HG02981 (cell line): Measurements from ENCODE around the gene DNAJB6.
"Not testable (repeated sequence)": the region's sequence is repeated elsewhere in the genome, so short reads cannot be mapped to it uniquely, and the experiment has no call there.

Experiments used
- ATAC-seq: cut with Tn5 transposase; IDR thresholded peaks from one replicate; pipeline ENCODE4 v1.9.1; 2021; ENCODE audit warnings: mild to moderate bottlenecking, moderate library complexity; ENCODE audit not compliant: unreplicated experiment

DNAJB6 gene

GRCh38 chr7:157320608-157320980, 16.2 kb upstream of the DNAJB6 start:
- no peak for ATAC-seq

GRCh38 chr7:157323401-157323800, 13.4 kb upstream of the DNAJB6 start:
- no peak for ATAC-seq

- ATAC-seq = no peak
Observed at GRCh38 chr7:157329447-157329846, 7.4 kb upstream of the DNAJB6 start.

GRCh38 chr7:157330567-157330966, 6.2 kb upstream of the DNAJB6 start:
- ATAC-seq = not testable (repeated sequence)

- ATAC-seq = not testable (repeated sequence)
Observed at GRCh38 chr7:157331049-157331448, 5.8 kb upstream of the DNAJB6 start.

GRCh38 chr7:157335236-157335635, 1.6 kb upstream of the DNAJB6 start:
- no peak for ATAC-seq

GRCh38 chr7:157335991-157336382, 817 bp upstream of the DNAJB6 start:
- ATAC-seq = no peak

GRCh38 chr7:157337316-157338149, 729 bp downstream of the DNAJB6 start:
- peak; percentile 53 for ATAC-seq

GRCh38 chr7:157339777-157340677, 3.2 kb downstream of the DNAJB6 start:
- ATAC-seq = no peak

GRCh38 chr7:157347217-157347904, 10.6 kb downstream of the DNAJB6 start:
- ATAC-seq = no peak

- no peak for ATAC-seq
Observed at GRCh38 chr7:157348548-157348947, 11.7 kb downstream of the DNAJB6 start.

GRCh38 chr7:157352516-157352915, 15.7 kb downstream of the DNAJB6 start:
- no peak for ATAC-seq

GRCh38 chr7:157355784-157356511, 19.1 kb downstream of the DNAJB6 start:
- no peak for ATAC-seq

GRCh38 chr7:157357129-157358040, 20.6 kb downstream of the DNAJB6 start:
- peak; percentile 89 for ATAC-seq

- no peak for ATAC-seq
Observed at GRCh38 chr7:157358041-157358752, 21.4 kb downstream of the DNAJB6 start.

GRCh38 chr7:157358753-157359096, 21.9 kb downstream of the DNAJB6 start:
- ATAC-seq = no peak

- no peak for ATAC-seq
Observed at GRCh38 chr7:157359581-157359980, 22.8 kb downstream of the DNAJB6 start.

GRCh38 chr7:157360483-157361025, 23.8 kb downstream of the DNAJB6 start:
- ATAC-seq = no peak

- ATAC-seq = no peak
Observed at GRCh38 chr7:157361537-157361936, 24.7 kb downstream of the DNAJB6 start.
